IPS-18a (cell line): ENCODE data around the gene DTYMK.
A peak's percentile ranks its signal among the peaks of the same experiment; 100 is the strongest.
"Not testable (repeated sequence)": the region's sequence is repeated elsewhere in the genome, so short reads cannot be mapped to it uniquely, and the experiment has no call there.

Source experiments
- H3K27ac ChIP-seq: one replicate; pipeline ENCODE4 v1.5.1; 2013; ENCODE audit warnings: low read length
- H3K27me3 ChIP-seq: one replicate; pipeline ENCODE4 v1.6.1; 2013; ENCODE audit warnings: mild to moderate bottlenecking, low read length; ENCODE audit not compliant: control insufficient read depth, insufficient read depth
- H3K36me3 ChIP-seq: one replicate; pipeline ENCODE4 v1.6.1; 2013; ENCODE audit warnings: low read depth, low read length; ENCODE audit not compliant: control insufficient read depth
- H3K4me1 ChIP-seq: one replicate; pipeline ENCODE4 v1.6.1; 2013; ENCODE audit warnings: low read depth, low read length; ENCODE audit not compliant: control insufficient read depth
- H3K4me3 ChIP-seq: one replicate; pipeline ENCODE4 v1.5.1; 2013; ENCODE audit warnings: low read length
- H3K9ac ChIP-seq: one replicate; pipeline ENCODE4 v1.6.1; 2013; ENCODE audit warnings: mild to moderate bottlenecking, low read length, moderate library complexity
- H3K9me3 ChIP-seq: one replicate; pipeline ENCODE4 v1.6.1; 2013; ENCODE audit warnings: low read depth, low read length; ENCODE audit not compliant: control insufficient read depth

DTYMK gene, protein sequence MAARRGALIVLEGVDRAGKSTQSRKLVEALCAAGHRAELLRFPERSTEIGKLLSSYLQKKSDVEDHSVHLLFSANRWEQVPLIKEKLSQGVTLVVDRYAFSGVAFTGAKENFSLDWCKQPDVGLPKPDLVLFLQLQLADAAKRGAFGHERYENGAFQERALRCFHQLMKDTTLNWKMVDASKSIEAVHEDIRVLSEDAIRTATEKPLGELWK

GRCh38 chr2:241686650-241687425 lies at the start of gene DTYMK:
Gene DTYMK (minus strand): TSS chr2:241686815. CDS start chr2:241686783, 32 bp downstream.
- no peaks in the 10 kb centered on the region for H3K9me3 ChIP-seq
- no peaks in the 10 kb centered on the region for H3K27me3 ChIP-seq
- H3K9ac ChIP-seq = peak within 1 kb of the TSS; percentile 92
- H3K4me1 ChIP-seq = no peaks in the 10 kb centered on the region
- peak within 1 kb of the TSS; percentile 95 for H3K4me3 ChIP-seq
- peak within 1 kb of the TSS; percentile 61 for H3K27ac ChIP-seq
- peaks cover 39% of the 10 kb centered on the region for H3K36me3 ChIP-seq

DNA sequence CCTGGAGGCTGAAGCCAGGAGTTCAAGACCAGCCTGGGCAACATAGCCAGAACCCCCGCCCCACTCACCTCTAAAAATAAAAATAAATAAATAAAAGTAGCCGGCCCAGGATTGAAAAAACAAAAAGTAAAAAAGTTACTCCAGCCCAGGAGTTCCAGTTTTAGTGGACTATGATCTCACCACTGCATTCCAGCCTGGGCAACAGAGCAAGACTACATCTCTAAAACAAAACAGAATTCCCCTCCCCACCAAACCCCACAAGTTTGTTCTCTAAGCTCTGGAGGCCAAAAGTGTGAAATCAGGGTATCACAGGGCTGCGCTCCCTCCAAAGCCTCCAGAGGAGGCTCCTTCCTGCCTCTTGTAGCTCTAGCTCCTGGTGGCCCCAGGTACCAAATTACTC lies 49.5 kb upstream of the DTYMK start:
- no peak overlapping the region for H3K4me3 ChIP-seq
- peaks cover 23% of the 10 kb centered on the region for H3K27me3 ChIP-seq
- no peaks in the 10 kb centered on the region for H3K9me3 ChIP-seq
- H3K9ac ChIP-seq = no peak overlapping the region
- H3K27ac ChIP-seq = no peak overlapping the region
- H3K4me1 ChIP-seq = no peaks in the 10 kb centered on the region
- no peaks in the 10 kb centered on the region for H3K36me3 ChIP-seq

GRCh38 chr2:241734467-241735208 lies 48.0 kb upstream of the DTYMK start, which contains the start of gene D2HGDH:
Gene D2HGDH (plus strand): TSS chr2:241734630. CDS start chr2:241735225, 595 bp downstream.
- H3K27ac ChIP-seq = no peak within 1 kb of the TSS

DNA sequence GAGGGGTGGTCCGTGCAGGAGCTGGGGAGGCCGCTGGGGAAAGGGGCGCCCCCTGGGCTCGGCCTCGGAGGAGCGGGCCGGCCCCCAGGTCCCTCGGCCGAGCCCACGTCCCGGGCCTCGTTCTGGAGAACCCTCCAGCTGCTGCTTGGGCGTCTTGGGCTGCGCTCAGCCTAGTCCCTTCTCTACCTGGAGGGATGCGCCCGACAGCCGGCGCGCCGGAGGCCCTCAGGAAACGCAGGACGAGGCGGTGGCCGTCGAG lies 47.5 kb upstream of the DTYMK start:
- Histone ChIP-seq H3K4me3 (peak overlapping the region; percentile 50), H3K27ac (no peak overlapping the region), H3K36me3 (no peaks in the 10 kb centered on the region), H3K9me3 (no peaks in the 10 kb centered on the region), H3K27me3 (peaks cover 23% of the 10 kb centered on the region), H3K9ac (no peak overlapping the region), H3K4me1 (no peaks in the 10 kb centered on the region)

More at GRCh38 chr2:241734467-241735208, 48.0 kb upstream of the DTYMK start, which contains the start of gene D2HGDH:
- peaks cover 23% of the 10 kb centered on the region for H3K27me3 ChIP-seq
- peak within 1 kb of the TSS; percentile 75 for H3K4me3 ChIP-seq
- H3K36me3 ChIP-seq = no peaks in the 10 kb centered on the region
- no peaks in the 10 kb centered on the region for H3K9me3 ChIP-seq
- peak within 1 kb of the TSS; percentile 32 for H3K9ac ChIP-seq
- H3K4me1 ChIP-seq = no peaks in the 10 kb centered on the region

- Histone ChIP-seq H3K27ac (no peak overlapping the region), H3K27me3 (peaks cover 23% of the 10 kb centered on the region), H3K9me3 (no peaks in the 10 kb centered on the region), H3K4me1 (no peaks in the 10 kb centered on the region), H3K36me3 (no peaks in the 10 kb centered on the region), H3K9ac (no peak overlapping the region), H3K4me3 (peak overlapping the region; percentile 50)
Measured at GRCh38 chr2:241733391-241734207, 47.0 kb upstream of the DTYMK start.

DNA sequence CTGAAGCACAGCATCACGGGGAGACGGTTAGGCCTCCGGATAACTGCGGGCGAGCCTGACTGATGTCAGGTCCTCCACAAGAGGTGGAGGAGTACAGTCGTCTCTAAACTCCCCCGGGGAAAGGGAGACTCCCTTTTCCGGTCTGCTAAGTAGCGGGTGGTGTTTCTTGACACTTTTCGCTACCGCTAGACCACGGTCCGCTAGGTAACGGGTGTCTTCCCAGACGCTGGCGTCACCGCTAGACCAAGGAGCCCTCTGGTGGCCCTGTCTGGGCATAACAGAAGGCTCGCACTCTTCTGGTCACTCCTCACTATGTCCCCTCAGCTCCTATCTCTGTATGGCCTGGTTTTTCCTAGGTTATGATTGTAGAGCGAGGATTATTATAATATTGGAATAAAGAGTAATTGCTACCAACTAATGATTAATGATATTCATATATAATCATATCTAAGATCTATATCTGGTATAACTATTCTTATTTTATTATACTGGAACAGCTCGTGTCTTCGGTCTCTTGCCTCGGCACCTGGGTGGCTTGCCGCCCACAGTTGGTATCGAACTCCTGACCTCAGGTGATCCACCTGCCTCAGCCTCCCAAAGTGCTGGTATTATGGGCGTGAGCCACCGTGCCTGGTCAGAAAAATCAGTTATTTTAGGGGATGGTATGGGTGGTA lies 46.0 kb upstream of the DTYMK start:
- not testable (repeated sequence) for H3K4me3 ChIP-seq, H3K4me1 ChIP-seq, H3K9me3 ChIP-seq, H3K36me3 ChIP-seq, H3K27ac ChIP-seq, H3K9ac ChIP-seq
- H3K27me3 ChIP-seq = peaks cover 23% of the 10 kb centered on the region

DNA sequence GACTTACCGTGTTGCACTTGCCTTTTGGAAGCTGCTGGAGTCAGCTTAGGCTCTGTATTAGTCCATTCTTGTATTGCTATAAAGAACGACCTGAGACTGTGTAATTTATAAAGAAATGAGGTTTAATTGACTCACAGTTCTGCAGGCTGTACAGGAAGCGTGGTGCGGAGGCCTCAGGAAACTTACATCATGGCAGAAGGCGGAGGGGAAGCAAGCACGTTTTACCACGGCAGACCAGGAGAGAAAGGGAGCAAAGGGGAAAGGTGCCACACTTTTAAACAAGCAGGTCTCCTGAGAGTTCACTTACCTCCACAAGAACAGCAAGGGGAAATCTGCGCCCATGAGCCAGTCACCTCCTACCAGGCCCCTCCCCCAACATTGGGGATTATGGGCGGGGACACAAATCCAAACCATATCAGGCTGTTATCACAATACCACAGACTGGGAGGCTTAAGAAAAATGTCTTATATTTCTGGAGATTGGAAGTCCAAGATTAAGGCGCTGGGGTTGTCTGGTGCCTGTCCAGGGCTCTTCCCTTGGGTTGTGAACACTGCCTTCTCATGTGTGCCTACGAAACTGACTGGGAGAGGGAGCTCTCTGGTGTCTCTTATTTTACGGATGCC lies 44.2 kb upstream of the DTYMK start:
- no peaks in the 10 kb centered on the region for H3K9me3 ChIP-seq
- H3K9ac ChIP-seq = no peak overlapping the region
- H3K27ac ChIP-seq = no peak overlapping the region
- H3K36me3 ChIP-seq = no peaks in the 10 kb centered on the region
- peaks cover 18% of the 10 kb centered on the region for H3K27me3 ChIP-seq
- H3K4me1 ChIP-seq = no peaks in the 10 kb centered on the region
- H3K4me3 ChIP-seq = no peak overlapping the region

- H3K36me3 ChIP-seq = no peaks in the 10 kb centered on the region
- H3K4me3 ChIP-seq = no peak overlapping the region
- H3K9me3 ChIP-seq = no peaks in the 10 kb centered on the region
- H3K27ac ChIP-seq = no peak overlapping the region
- H3K4me1 ChIP-seq = no peaks in the 10 kb centered on the region
- H3K27me3 ChIP-seq = peaks cover 10% of the 10 kb centered on the region
- H3K9ac ChIP-seq = no peak overlapping the region
Measured at GRCh38 chr2:241729868-241730267, 43.3 kb upstream of the DTYMK start.

DNA sequence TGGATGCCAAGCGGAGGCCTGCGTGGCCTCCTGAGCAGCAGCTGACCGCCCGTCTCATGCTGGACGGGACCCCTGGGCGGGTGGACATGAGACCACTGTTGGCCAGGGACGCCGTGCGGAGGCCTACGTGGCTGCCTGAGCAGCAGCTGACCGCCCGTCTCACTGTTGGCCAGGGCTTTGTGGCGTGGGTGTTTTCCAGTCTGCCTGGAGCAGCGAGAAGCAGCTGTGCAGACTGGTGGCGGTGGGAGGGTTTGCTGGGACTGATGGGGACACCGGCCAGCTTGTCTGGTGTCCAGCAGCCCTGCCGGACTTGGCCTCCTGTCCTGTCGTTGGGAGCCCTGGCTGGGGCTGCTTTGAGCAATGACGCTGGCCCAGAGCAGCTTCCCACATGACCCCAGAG lies 42.0 kb upstream of the DTYMK start:
- H3K27me3 ChIP-seq = peaks cover 6% of the 10 kb centered on the region
- H3K9ac ChIP-seq = no peak overlapping the region
- no peaks in the 10 kb centered on the region for H3K4me1 ChIP-seq
- peaks cover under 1% of the 10 kb centered on the region for H3K36me3 ChIP-seq
- no peaks in the 10 kb centered on the region for H3K9me3 ChIP-seq
- H3K27ac ChIP-seq = no peak overlapping the region
- no peak overlapping the region for H3K4me3 ChIP-seq

DNA sequence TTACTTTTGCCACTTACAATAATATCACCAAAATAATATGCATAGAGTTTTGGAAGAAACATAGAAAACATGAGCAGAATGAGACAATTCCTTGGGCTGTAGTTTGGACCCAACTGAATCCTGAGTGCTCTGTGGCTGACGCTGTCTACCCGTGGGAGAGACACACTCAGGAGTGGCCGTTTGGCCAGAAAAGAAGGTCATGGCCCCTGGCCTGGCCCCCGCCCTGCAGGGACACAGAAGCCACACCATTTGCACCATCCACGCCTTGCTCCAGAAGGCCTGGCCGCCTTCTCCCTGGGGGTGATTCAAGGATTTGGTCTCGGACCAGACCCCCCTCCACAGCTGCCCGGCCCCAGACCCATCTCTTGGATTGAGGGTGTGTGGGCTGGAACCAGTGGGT lies 41.4 kb upstream of the DTYMK start:
- Histone ChIP-seq H3K4me1 (no peaks in the 10 kb centered on the region), H3K4me3 (no peak overlapping the region), H3K9ac (no peak overlapping the region), H3K27me3 (no peaks in the 10 kb centered on the region), H3K27ac (no peak overlapping the region), H3K36me3 (peaks cover 7% of the 10 kb centered on the region), H3K9me3 (peaks cover 3% of the 10 kb centered on the region)
